DMS53 (cell line): ENCODE data around the gene NXPH4.

ENCODE experiments used
- DNase-seq: peaks from one replicate; lab custom pipeline; 2025; lab: John Stamatoyannopoulos, UW

Gene NXPH4

DNA sequence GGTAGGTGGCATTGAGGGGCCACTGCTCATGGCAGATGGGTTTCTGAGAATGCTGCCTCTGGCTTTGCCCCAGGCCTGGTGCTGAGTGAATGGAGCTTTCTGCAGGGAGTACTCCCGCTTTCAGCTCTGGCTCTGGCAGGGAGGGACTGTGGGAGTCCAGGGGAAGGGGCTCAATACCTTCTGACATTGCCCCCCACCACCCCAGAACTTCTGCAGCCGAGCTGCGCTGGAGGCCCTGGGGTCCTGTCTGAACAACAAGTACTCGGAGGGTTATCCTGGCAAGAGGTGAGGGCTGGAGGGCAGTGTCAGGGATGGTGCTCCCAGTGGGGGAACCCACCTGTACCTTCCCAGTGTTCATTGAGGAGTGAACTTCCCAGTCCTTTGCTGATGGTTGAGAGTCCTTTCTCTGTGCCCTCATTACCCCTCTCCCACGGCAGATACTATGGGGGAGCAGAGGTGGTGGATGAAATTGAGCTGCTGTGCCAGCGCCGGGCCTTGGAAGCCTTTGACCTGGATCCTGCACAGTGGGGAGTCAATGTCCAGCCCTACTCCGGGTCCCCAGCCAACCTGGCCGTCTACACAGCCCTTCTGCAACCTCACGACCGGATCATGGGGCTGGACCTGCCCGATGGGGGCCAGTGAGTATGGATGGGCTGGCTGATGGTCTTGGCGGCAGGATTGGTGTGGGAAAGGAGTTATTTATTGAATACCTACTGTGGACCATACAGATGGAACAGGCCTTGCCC lies 14.9 kb downstream of the NXPH4 start:
- DNase-seq = no peak

GRCh38 chr12:57232156-57232756 lies 15.7 kb downstream of the NXPH4 start:
- DNase-seq = no peak

GRCh38 chr12:57233357-57234232 lies 17.0 kb downstream of the NXPH4 start:
- no peak for DNase-seq

- no peak for DNase-seq
These were observed 17.6 kb downstream of the NXPH4 start for GRCh38 chr12:57234233-57234570.

DNA sequence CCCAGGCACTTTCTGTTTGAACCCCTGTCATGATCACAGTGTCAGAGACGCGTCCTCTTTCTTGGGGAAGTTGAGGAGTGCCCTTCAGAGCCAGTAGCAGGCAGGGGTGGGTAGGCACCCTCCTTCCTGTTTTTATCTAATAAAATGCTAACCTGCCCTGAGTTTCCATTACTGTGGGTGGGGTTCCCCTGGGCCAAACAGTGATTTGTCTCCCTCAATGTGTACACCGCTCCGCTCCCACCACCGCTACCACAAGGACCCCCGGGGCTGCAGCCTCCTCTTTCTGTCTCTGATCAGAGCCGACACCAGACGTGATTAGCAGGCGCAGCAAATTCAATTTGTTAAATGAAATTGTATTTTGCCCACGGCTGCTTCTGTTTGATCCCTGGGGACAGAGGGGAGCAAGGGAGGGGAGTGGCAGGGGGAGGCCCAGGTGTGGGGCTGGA lies 18.0 kb downstream of the NXPH4 start:
- DNase-seq = no peak

- peak; percentile 49 for DNase-seq
These were observed 18.6 kb downstream of the NXPH4 start for GRCh38 chr12:57235017-57235727.

DNA sequence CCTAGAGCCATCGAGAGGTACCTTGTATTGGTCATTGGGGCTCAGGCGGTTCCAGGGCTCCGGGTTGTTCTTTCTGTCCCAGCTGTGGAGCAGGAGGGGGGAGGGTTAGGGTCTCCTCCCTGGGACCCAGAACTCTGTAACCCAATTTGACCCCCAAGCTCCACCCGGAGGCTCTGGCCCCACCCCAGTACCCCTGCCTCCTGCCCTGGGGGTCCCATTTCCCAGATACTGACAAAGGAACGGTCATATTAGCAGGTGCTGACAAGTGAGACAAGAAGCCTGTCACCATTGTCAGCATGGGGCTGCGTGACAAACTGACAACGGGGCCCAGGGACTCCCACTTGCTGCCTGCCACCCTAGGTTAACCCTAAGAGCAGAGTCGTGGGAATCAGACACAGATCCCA lies 19.1 kb downstream of the NXPH4 start:
- DNase-seq = peak; percentile 37

DNA sequence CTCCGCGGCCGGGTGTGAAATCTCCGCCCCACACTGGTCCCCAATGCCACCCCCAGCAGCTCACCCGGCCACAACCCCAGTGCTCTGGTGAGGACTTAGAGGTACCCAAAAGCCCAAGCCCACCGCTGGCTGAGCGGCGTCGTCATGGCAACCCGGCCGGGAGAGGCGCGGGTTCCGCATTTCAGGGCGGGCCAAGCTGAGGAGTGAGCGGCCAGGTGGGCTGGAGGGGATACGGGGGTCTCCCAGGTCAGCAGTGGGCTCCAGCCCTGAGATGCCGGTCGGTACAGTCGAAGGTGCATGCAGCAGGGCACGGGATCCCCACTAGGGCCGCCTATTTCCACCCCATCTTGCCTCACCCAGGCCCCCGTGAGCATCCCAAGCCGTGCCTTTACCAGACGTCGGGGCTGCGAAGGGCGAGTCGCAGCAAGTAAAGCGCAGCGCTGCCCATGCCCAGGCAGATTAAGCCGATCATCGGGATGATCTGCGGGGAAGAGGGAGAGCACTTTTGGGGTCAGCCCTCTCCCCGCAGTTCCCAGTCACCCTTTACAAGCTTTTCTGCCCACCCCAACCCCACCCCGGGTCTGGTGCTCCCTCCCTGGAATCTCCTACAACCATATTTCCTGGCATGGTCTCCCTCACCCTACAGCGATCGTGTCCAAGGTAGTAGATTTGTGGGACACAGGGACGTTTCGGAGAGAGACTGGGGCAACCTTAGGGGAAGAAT lies 19.8 kb downstream of the NXPH4 start:
- no peak for DNase-seq

GRCh38 chr12:57236925-57237595 lies 20.5 kb downstream of the NXPH4 start:
- DNase-seq = peak; percentile 53

DNA sequence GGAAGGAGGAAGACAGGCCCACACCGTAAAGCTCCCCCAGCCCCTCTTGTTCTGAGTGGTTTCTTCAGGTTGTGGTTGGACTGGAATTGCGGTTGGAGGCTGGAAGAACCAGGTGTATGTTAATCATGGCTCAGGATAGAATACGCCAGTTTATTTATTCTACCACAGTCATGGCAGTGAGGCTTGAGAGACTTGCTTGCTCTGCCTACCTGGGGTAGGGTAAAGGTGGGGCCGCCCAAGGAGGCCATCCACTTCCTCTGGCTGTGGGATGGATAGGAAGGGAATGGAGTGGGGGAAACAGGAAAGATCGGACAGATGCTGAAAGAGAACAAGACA lies 21.0 kb downstream of the NXPH4 start:
- DNase-seq = peak; percentile 83

- DNase-seq = peak; percentile 83
These were observed 21.6 kb downstream of the NXPH4 start for GRCh38 chr12:57237932-57238853.

- DNase-seq = peak; percentile 96
These were observed 22.4 kb downstream of the NXPH4 start for GRCh38 chr12:57238854-57239554.

- peak; percentile 83 for DNase-seq
These were observed 23.0 kb downstream of the NXPH4 start for GRCh38 chr12:57239587-57240065.

- DNase-seq = peak; percentile 97
These were observed 23.7 kb downstream of the NXPH4 start for GRCh38 chr12:57240066-57240921.

DNA sequence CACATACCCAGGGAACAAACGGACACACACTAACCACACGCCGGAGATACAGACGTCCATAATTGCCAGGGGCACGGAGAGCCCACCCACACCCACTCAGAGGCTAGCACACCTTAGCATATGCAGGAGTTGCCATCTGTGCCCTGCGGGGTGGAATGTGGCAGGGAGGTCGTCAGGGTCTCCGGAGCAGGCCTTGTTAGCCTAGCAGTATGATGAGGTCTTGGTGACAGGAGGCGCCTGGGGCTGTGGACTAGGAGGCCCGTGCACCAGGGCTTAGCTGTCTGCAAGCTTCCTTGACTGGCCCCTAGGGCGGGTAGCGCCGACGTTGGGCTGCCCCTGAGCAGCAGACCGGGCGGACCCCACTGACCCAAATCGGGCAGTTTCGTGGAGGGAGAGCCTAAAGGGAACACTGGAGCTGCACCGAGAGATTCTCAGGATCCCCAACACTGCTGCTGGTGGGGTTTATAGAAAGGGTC lies 24.4 kb downstream of the NXPH4 start:
- DNase-seq = peak; percentile 87

DNA sequence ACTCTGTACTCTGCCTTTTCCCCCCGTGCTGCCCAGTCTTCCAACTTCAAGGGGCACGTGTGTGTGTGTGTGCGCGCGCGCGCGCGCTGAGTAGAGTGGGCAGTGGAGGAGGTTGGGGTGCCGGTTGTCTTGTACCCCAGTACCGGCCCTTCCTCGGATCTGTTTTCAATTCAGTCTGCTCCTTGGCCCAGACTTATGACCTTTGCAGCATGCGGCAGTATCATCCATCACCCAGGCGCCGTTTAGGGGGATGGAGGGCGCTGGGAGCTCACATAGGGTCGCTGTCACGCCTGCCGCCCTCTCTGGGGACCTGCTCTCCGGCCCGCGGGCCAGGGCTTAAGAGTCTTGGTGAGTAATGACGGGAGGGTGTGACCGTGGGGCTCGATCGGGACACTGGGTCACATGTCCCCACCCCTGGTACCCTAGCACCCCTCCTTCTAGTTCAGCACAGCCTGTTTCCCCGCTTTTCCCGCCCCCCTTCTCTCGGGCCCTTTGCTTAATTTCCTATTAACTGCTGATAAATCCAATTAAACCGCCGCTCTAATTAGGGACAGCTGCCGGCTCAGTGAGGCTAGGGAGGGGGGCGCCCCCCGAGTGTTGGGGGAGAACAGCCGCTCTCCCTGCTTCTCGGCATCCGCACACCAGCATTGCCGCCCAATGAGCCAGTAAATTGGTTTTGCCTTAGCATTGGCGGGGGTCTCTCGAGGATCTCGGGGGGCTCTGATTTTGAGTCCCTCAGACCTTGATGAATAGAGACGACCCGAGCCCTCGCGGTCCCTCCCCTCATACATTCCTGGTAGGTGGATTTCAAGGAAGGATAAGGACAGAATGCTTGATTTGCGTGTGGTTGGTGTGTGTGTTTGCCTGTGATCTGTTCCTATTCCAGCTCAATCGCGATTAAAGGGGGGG lies 25.1 kb downstream of the NXPH4 start:
- peak; percentile 66 for DNase-seq

GRCh38 chr12:57242329-57242690 lies 25.7 kb downstream of the NXPH4 start:
- peak; percentile 94 for DNase-seq
